Heart left ventricle (tissue), 13 donors: ENCODE results near the gene UBALD2.

Source experiments
- POLR2A ChIP-seq, 2 donors: fragments of 450-650 bp; IDR thresholded peaks; one replicate each; pipeline ENCODE4 v1.6.1; 2017; ENCODE audit warnings: antibody characterized with exemption in 2 of 2, mild to moderate bottlenecking in 2 of 2, moderate library complexity in 2 of 2
- TF ChIP-seq, protein P1 (sequence below), 12 donors: fragments of 200-600 bp; sonication (generic) in 4 of 12; IDR thresholded peaks; one replicate each; pipeline versions ENCODE4 v1.5.0 to v1.8.0; 2018 to 2022; ENCODE audit warnings: antibody characterized with exemption in 12 of 12, mild to moderate bottlenecking in 5 of 12
- donor health status: ischemic (EF 13 %, LVEDD 7.1; RV severe dilation, severe dysfunction).
- donor health status: DM: no; HTN: yes; CAD: no.
- donor health status: DM: no; HTN: no; CAD: no.
- donor health status: ischemic (EF 25% LVEDD 6.9; RV normal size, moderate dysfunction).
- donor health status: ischemic (EF 25% LVEDD 5.7; RV mildly dilated, moderate dysfunction).
- donor health status: ischemic (EF 35%, LVEDD 5.7; RV mildly dilated, moderate dysfunction).
- donor health status: nonischemic (EF 11% LVEDD 7.7; RV severe dilation, severe dysfunction).
- donor health status: DM: yes; HTN: yes; CAD: no.
- donor health status: PGD.
- donor health status: ischemic (EF 29% LVEDD 5.4; RV normal size, mild dysfunction).
- donor health status: nonischemic (EF 23%, LVEDD 6.1; RV moderate dilation, normal function).

- no peak for TF ChIP-seq POLR2A (IDR thresholded peaks at IDR 0.05)
- TF ChIP-seq, protein P1, sequence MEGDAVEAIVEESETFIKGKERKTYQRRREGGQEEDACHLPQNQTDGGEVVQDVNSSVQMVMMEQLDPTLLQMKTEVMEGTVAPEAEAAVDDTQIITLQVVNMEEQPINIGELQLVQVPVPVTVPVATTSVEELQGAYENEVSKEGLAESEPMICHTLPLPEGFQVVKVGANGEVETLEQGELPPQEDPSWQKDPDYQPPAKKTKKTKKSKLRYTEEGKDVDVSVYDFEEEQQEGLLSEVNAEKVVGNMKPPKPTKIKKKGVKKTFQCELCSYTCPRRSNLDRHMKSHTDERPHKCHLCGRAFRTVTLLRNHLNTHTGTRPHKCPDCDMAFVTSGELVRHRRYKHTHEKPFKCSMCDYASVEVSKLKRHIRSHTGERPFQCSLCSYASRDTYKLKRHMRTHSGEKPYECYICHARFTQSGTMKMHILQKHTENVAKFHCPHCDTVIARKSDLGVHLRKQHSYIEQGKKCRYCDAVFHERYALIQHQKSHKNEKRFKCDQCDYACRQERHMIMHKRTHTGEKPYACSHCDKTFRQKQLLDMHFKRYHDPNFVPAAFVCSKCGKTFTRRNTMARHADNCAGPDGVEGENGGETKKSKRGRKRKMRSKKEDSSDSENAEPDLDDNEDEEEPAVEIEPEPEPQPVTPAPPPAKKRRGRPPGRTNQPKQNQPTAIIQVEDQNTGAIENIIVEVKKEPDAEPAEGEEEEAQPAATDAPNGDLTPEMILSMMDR (IDR thresholded peaks at IDR 0.05) = no peak
These were observed 758 bp upstream of the UBALD2 start for GRCh38 chr17:76264425-76264754.
